K562 (cell line): ENCODE results near the gene RHOF. TPM values are rescaled to one million over a fixed set of nuclear protein-coding genes. Genes with fewer than 3 reads are reported as not detected.

Experiments
- CXXC5 ChIP-seq: fragments of 250-450 bp; sonication (Bioruptor Pico); IDR thresholded peaks from 2 replicates; pipeline ENCODE4 v1.8.0; 2022; ENCODE audit warnings: inconsistent platforms, mild to moderate bottlenecking, moderate library complexity
- E2F8 ChIP-seq: fragments of 450-650 bp; IDR thresholded peaks from 2 replicates; pipeline ENCODE4 v1.7.1; 2018; ENCODE audit warnings: mild to moderate bottlenecking, low read depth; ENCODE audit not compliant: partially characterized antibody
- ELK3 ChIP-seq: fragments of 450-650 bp; formaldehyde crosslinking; IDR thresholded peaks from 2 replicates; pipeline ENCODE4 v1.4.0; 2020; ENCODE audit warnings: mild to moderate bottlenecking
- ETV1 ChIP-seq: fragments of 450-650 bp; conservative IDR thresholded peaks from 2 replicates; pipeline ENCODE4 v1.6.1; 2016; ENCODE audit warnings: missing genetic modification characterization, control low read depth, low read depth, missing compliant biosample characterization
- FUS ChIP-seq: fragments of 200-400 bp; formaldehyde crosslinking; optimal IDR thresholded peaks from 2 replicates; pipeline ENCODE3; 2017; ENCODE audit warnings: low read depth, low read length
- GTF2B ChIP-seq: IDR thresholded peaks from 2 replicates; pipeline ENCODE4 v1.6.1; 2011; ENCODE audit not compliant: insufficient read length; ENCODE audit errors: extremely low read depth
- NUFIP1 ChIP-seq: fragments of 450-650 bp; IDR thresholded peaks from 2 replicates; pipeline ENCODE4 v1.6.1; 2018; ENCODE audit not compliant: partially characterized antibody
- PKNOX1 ChIP-seq: fragments of 450-650 bp; IDR thresholded peaks from 2 replicates; pipeline ENCODE4 v1.6.1; 2016
- PYGO2 ChIP-seq: fragments of 450-650 bp; IDR thresholded peaks from 2 replicates; pipeline ENCODE4 v1.6.1; 2016; ENCODE audit warnings: mild to moderate bottlenecking, missing genetic modification characterization, moderate library complexity, missing compliant biosample characterization
- U2AF2 ChIP-seq: fragments of 200-400 bp; formaldehyde crosslinking; optimal IDR thresholded peaks from 2 replicates; pipeline ENCODE3; 2017; ENCODE audit warnings: low read depth, mild to moderate bottlenecking, low read length
- XRCC4 ChIP-seq: IDR thresholded peaks from one replicate; pipeline ENCODE4 v1.6.1; 2011; ENCODE audit not compliant: insufficient read depth, insufficient read length; ENCODE audit errors: extremely low read depth
- ZNF175 ChIP-seq: fragments of 200-800 bp; sonication (Bioruptor generic); IDR thresholded peaks from 2 replicates; pipeline ENCODE4 v1.6.1; 2016; ENCODE audit warnings: low read depth, mild to moderate bottlenecking, missing genetic modification characterization, missing compliant biosample characterization
- ZNF766 ChIP-seq: fragments of 200-800 bp; sonication (Bioruptor generic); conservative IDR thresholded peaks from 2 replicates; pipeline ENCODE4 v1.6.1; 2016; ENCODE audit warnings: missing genetic modification characterization, missing compliant biosample characterization
- polyA plus RNA-seq, 8 experiments: library from polyadenylated mRNA; depleted of rRNA in 4 of 8; stranded (reverse) in 5 of 8; unstranded in 3 of 8; fragments of >200 nt; fragmentation: Nextera tagmentation in 2 of 8; fragmentation: Illumina TruSeq in 1 of 8; extraction: Ambion mirVana in 2 of 8; extraction: Trizol in 1 of 8; gene quantifications; 2 replicates each; pipeline versions ENCODE4 v1.2.1 to v1.2.3, GENCODE V29; 2011 to 2014; ENCODE audit warnings: inconsistent platforms in 1 of 8, missing spikeins in 1 of 8
- total RNA-seq, 7 experiments: library from RNA; depleted of rRNA in 6 of 7; stranded (reverse); fragments of >200 nt in 6 of 7; fragmentation: Illumina TruSeq in 2 of 7; extraction: Trizol in 2 of 7; gene quantifications; 2 replicates each; pipeline versions ENCODE4 v1.2.1 to v1.2.3, GENCODE V29; 2011 to 2021; ENCODE audit warnings: low replicate concordance in 1 of 7

RHOF gene
- total and polyA plus RNA-seq, 9 of the 15 experiments (the other 6 are each of a cell fraction or from before 2014, with no cell fraction given): 0.13 to 10.1 (median 4.0) TPM

GRCh38 chr12:121802843-121803698 lies 9.6 kb upstream of the RHOF start (continued):
- TF ChIP-seq CXXC5 (CRISPR knock-in tag) (peak; percentile 84), ETV1 (tag) (no peak), ELK3 (no peak), PYGO2 (tag) (peak; percentile 71; the same call in 1 of the 2 replicates), FUS (no peak), PKNOX1 (peak; percentile 45; the same call in 1 of the 2 replicates), U2AF2 (no peak), ZNF175 (CRISPR knock-in tag) (no peak), ZNF766 (CRISPR knock-in tag) (peak; percentile 40; the same call in 1 of the 2 replicates), NUFIP1 (no peak), GTF2B (peak; percentile 58), E2F8 (no peak), XRCC4 (no peak)
